Measurements from ENCODE around the gene SYNPO. TPM values are rescaled to one million over a fixed set of nuclear protein-coding genes. Genes with fewer than 3 reads are reported as not detected.

SYNPO gene
- total RNA-seq, 1 donor from 2014 or later, result 40.2 TPM

DNA sequence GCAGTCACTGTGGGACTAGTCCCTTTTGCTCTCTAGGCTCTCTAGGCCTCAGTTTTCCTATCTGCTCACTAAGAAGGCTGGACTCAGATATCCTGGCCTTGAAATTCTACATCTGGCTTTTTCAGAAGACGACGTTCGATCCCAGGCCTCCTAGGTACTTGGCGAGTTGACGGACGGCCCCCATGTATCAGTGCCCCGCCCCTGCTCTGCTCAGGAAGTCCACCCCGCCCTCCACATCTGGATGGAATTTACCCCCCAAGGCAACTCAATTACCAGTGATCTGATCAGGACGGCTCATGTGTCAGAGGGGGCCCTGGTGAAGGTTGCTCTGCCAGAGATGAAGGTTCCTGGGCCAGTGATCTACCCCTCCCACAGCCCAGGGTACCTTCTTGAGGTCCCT, 44.1 kb upstream of the SYNPO start:
- Histone ChIP-seq H3K4me1 (ENCODE audit: insufficient read depth, low read length) (peaks cover 29% of the 10 kb centered on the region), H3K79me2 (ENCODE audit: insufficient read depth, low read length) (no peaks in the 10 kb centered on the region), H3K4me2 (ENCODE audit: low read length) (peak overlapping the region; percentile 42), H3K4me3 (ENCODE audit: insufficient read depth, low read depth, low read length) (no peak overlapping the region), H2AFZ (ENCODE audit: low read depth, low read length) (no peak overlapping the region), H3K9me3 (ENCODE audit: insufficient read depth, low read depth, low read length) (no peaks in the 10 kb centered on the region), H3K9ac (ENCODE audit: low read length) (peak overlapping the region; percentile 63), H3K36me3 (ENCODE audit: insufficient read depth, low read length) (no peaks in the 10 kb centered on the region), H3K27ac (ENCODE audit: low read depth, low read length) (peak overlapping the region; percentile 75), H3K27me3 (ENCODE audit: insufficient read depth, low read length) (no peaks in the 10 kb centered on the region), H4K20me1 (ENCODE audit: insufficient read depth, low read length) (no peaks in the 10 kb centered on the region)
- H3K27me3 Mint-ChIP-seq (ENCODE audit: low read depth, unreplicated experiment), result peaks cover 15% of the 10 kb centered on the region
- no peak for TF ChIP-seq EZH2 (IDR thresholded peaks at IDR 0.05; ENCODE audit: insufficient read depth, low read length)
- TF ChIP-seq, protein P1, sequence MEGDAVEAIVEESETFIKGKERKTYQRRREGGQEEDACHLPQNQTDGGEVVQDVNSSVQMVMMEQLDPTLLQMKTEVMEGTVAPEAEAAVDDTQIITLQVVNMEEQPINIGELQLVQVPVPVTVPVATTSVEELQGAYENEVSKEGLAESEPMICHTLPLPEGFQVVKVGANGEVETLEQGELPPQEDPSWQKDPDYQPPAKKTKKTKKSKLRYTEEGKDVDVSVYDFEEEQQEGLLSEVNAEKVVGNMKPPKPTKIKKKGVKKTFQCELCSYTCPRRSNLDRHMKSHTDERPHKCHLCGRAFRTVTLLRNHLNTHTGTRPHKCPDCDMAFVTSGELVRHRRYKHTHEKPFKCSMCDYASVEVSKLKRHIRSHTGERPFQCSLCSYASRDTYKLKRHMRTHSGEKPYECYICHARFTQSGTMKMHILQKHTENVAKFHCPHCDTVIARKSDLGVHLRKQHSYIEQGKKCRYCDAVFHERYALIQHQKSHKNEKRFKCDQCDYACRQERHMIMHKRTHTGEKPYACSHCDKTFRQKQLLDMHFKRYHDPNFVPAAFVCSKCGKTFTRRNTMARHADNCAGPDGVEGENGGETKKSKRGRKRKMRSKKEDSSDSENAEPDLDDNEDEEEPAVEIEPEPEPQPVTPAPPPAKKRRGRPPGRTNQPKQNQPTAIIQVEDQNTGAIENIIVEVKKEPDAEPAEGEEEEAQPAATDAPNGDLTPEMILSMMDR (IDR thresholded peaks at IDR 0.05; ENCODE audit: insufficient read depth, low read depth, low read length), result no peak
- H3K27ac Mint-ChIP-seq (ENCODE audit: unreplicated experiment), result peak overlapping the region; percentile 86
- H3K4me3 Mint-ChIP-seq (ENCODE audit: unreplicated experiment), result no peak overlapping the region
- peaks cover 21% of the 10 kb centered on the region for H3K4me1 Mint-ChIP-seq (ENCODE audit: low read depth, unreplicated experiment)
- DNase-seq (ENCODE audit: low read depth) (no peak), FAIRE-seq (no peak)
- H3K36me3 Mint-ChIP-seq (ENCODE audit: low read depth, unreplicated experiment), result no peaks in the 10 kb centered on the region
- H3K9me3 Mint-ChIP-seq (ENCODE audit: unreplicated experiment), result no peaks in the 10 kb centered on the region

DNA sequence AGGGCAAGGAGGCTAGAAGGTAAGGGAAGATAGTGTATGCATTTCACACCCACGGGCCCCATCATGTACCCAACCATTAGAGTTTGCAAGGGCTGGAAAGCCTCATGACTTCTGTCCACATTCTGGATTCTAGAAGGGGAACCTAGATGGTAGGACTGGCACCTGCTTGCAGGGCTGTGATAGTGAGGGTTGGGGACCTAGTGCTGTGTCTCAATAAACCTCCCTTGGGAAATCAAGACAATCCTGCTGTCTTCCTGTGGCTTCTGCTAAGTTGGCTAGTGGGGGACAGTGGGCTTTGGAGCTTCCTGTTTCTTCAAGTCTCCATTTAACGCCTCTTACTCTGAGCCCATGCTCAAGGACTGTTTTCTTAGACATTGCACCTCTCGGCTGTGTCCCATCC, 43.6 kb upstream of the SYNPO start:
- TF ChIP-seq, protein P1 (IDR thresholded peaks at IDR 0.05; ENCODE audit: insufficient read depth, low read depth, low read length), result no peak
- TF ChIP-seq EZH2 (IDR thresholded peaks at IDR 0.05; ENCODE audit: insufficient read depth, low read length), result no peak
- no peak overlapping the region for H3K27ac Mint-ChIP-seq (ENCODE audit: unreplicated experiment)
- DNase-seq (ENCODE audit: low read depth) (no peak), FAIRE-seq (no peak)
- Histone ChIP-seq H2AFZ (ENCODE audit: low read depth, low read length) (no peak overlapping the region), H3K4me3 (ENCODE audit: insufficient read depth, low read depth, low read length) (no peak overlapping the region), H3K27ac (ENCODE audit: low read depth, low read length) (no peak overlapping the region), H3K4me2 (ENCODE audit: low read length) (no peak overlapping the region), H3K9ac (ENCODE audit: low read length) (no peak overlapping the region), H3K36me3 (ENCODE audit: insufficient read depth, low read length) (no peaks in the 10 kb centered on the region), H4K20me1 (ENCODE audit: insufficient read depth, low read length) (no peaks in the 10 kb centered on the region), H3K27me3 (ENCODE audit: insufficient read depth, low read length) (no peaks in the 10 kb centered on the region), H3K9me3 (ENCODE audit: insufficient read depth, low read depth, low read length) (no peaks in the 10 kb centered on the region), H3K4me1 (ENCODE audit: insufficient read depth, low read length) (peaks cover 28% of the 10 kb centered on the region), H3K79me2 (ENCODE audit: insufficient read depth, low read length) (no peaks in the 10 kb centered on the region)
- H3K4me1 Mint-ChIP-seq (ENCODE audit: low read depth, unreplicated experiment), result peaks cover 19% of the 10 kb centered on the region
- no peaks in the 10 kb centered on the region for H3K9me3 Mint-ChIP-seq (ENCODE audit: unreplicated experiment)
- no peak overlapping the region for H3K4me3 Mint-ChIP-seq (ENCODE audit: unreplicated experiment)
- H3K36me3 Mint-ChIP-seq (ENCODE audit: low read depth, unreplicated experiment), result no peaks in the 10 kb centered on the region
- peaks cover 15% of the 10 kb centered on the region for H3K27me3 Mint-ChIP-seq (ENCODE audit: low read depth, unreplicated experiment)

DNA sequence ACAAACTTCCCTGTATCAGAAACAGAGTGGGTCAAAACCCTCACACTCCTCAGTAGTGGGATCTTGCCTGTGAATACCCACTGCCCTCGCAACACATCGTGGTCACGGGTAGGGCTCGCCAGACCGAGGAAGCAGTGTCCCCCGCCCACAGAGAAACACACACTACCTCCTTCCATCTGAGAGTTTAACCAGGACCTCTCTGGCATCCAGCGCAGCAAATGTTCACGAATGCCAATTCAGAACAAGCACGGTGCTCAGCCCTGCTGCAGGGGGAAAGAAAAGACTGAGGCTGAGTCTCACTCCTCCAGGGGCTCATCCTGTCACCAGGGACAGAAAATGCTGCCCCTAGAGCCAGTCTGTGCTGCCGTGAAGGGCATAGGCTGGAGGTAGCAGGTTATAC, 42.5 kb upstream of the SYNPO start:
- no peak overlapping the region for H3K4me3 Mint-ChIP-seq (ENCODE audit: unreplicated experiment)
- Histone ChIP-seq H3K4me3 (ENCODE audit: insufficient read depth, low read depth, low read length) (no peak overlapping the region), H3K4me1 (ENCODE audit: insufficient read depth, low read length) (peaks cover 28% of the 10 kb centered on the region), H3K27ac (ENCODE audit: low read depth, low read length) (no peak overlapping the region), H3K36me3 (ENCODE audit: insufficient read depth, low read length) (no peaks in the 10 kb centered on the region), H3K9ac (ENCODE audit: low read length) (no peak overlapping the region), H3K79me2 (ENCODE audit: insufficient read depth, low read length) (no peaks in the 10 kb centered on the region), H3K27me3 (ENCODE audit: insufficient read depth, low read length) (no peaks in the 10 kb centered on the region), H2AFZ (ENCODE audit: low read depth, low read length) (no peak overlapping the region), H4K20me1 (ENCODE audit: insufficient read depth, low read length) (no peaks in the 10 kb centered on the region), H3K9me3 (ENCODE audit: insufficient read depth, low read depth, low read length) (no peaks in the 10 kb centered on the region), H3K4me2 (ENCODE audit: low read length) (no peak overlapping the region)
- peaks cover 14% of the 10 kb centered on the region for H3K27me3 Mint-ChIP-seq (ENCODE audit: low read depth, unreplicated experiment)
- DNase-seq (ENCODE audit: low read depth) (no peak), FAIRE-seq (no peak)
- H3K9me3 Mint-ChIP-seq (ENCODE audit: unreplicated experiment), result no peaks in the 10 kb centered on the region
- H3K27ac Mint-ChIP-seq (ENCODE audit: unreplicated experiment), result no peak overlapping the region
- peaks cover 19% of the 10 kb centered on the region for H3K4me1 Mint-ChIP-seq (ENCODE audit: low read depth, unreplicated experiment)
- no peak for TF ChIP-seq EZH2 (IDR thresholded peaks at IDR 0.05; ENCODE audit: insufficient read depth, low read length)
- TF ChIP-seq, protein P1 (IDR thresholded peaks at IDR 0.05; ENCODE audit: insufficient read depth, low read depth, low read length), result no peak
- H3K36me3 Mint-ChIP-seq (ENCODE audit: low read depth, unreplicated experiment), result no peaks in the 10 kb centered on the region

Data from astrocyte (in vitro differentiated cells and primary cell).